ENCODE data around the gene CLDN10. TPM values are rescaled to one million over a fixed set of nuclear protein-coding genes. Genes with fewer than 3 reads are reported as not detected.

The CLDN10 gene
- total RNA-seq (2021) (0.37 TPM in 1 of 2 replicates, not detected in the other), Bru-seq, nascent RNA (percentile 2 among the genes with signal in this experiment), BruChase-seq, experiment 1, labeled RNA remaining after a 2-hour chase (percentile 2 among the genes with signal in this experiment), BruChase-seq, experiment 2, labeled RNA remaining after a 6-hour chase (percentile 0 among the genes with signal in this experiment)
- long read RNA-seq = 0 reads

GRCh38 chr13:95552539-95553441, at the start of gene CLDN10:
Gene CLDN10, plus strand, starts transcription at chr13:95552720. Its CDS starts 34 bp downstream, at chr13:95552754.
- H3K9me3 ChIP-seq (ENCODE audit: low read depth, low read length, poor library complexity, severe bottlenecking) = no peaks in the 10 kb centered on the region
- BruUV-seq (replicated peaks) = no TSS peak
- no peaks in the 10 kb centered on the region for H3K27me3 ChIP-seq (replicated peaks; ENCODE audit: insufficient read depth, low read depth, low read length, poor library complexity)
- H3K4me3 ChIP-seq (ENCODE audit: low read depth, low read length, poor library complexity, severe bottlenecking) = no peak within 1 kb of the TSS
- intact Hi-C loops (cut with micrococcal nuclease; ENCODE audit: unreplicated experiment) = no loop called here
- H3K36me3 ChIP-seq (ENCODE audit: insufficient read depth, low read length, poor library complexity, severe bottlenecking) = no peaks in the 10 kb centered on the region
- POLR2A ChIA-PET (ENCODE audit: low non-redundant PET) = no interaction called here
- CTCF ChIA-PET = no interaction called here
- H3K4me1 ChIP-seq (ENCODE audit: insufficient read depth, low read length, poor library complexity, severe bottlenecking) = no peaks in the 10 kb centered on the region
- no peak for DNase-seq (ENCODE audit: low spot score)
- TF ChIP-seq CTCF (conservative IDR thresholded peaks at IDR 0.05; ENCODE audit: low read depth, low read length) (peak; percentile 39), EZH2 (IDR thresholded peaks at IDR 0.05; ENCODE audit: borderline replicate concordance, low read depth, low read length, poor library complexity, severe bottlenecking) (no peak)
- no peak within 1 kb of the TSS for H3K27ac ChIP-seq (ENCODE audit: low read depth, low read length, poor library complexity, severe bottlenecking)

GRCh38 chr13:95503662-95504061, 48.9 kb upstream of the CLDN10 start:
- no TSS peak for BruUV-seq (replicated peaks)
- intact Hi-C loops (cut with micrococcal nuclease; ENCODE audit: unreplicated experiment) = no loop called here
- no peaks in the 10 kb centered on the region for H3K27me3 ChIP-seq (replicated peaks; ENCODE audit: insufficient read depth, low read depth, low read length, poor library complexity)
- no peak for TF ChIP-seq EZH2 (IDR thresholded peaks at IDR 0.05; ENCODE audit: borderline replicate concordance, low read depth, low read length, poor library complexity, severe bottlenecking)
- TF ChIP-seq CTCF (conservative IDR thresholded peaks at IDR 0.05; ENCODE audit: low read depth, low read length) = no peak
- ChIA-PET CTCF (no interaction called here), POLR2A (ENCODE audit: low non-redundant PET) (no interaction called here)
- no peak overlapping the region for H3K27ac ChIP-seq (ENCODE audit: low read depth, low read length, poor library complexity, severe bottlenecking)
- H3K4me3 ChIP-seq (ENCODE audit: low read depth, low read length, poor library complexity, severe bottlenecking) = no peak overlapping the region
- no peak for DNase-seq (ENCODE audit: low spot score)
- no peaks in the 10 kb centered on the region for H3K4me1 ChIP-seq (ENCODE audit: insufficient read depth, low read length, poor library complexity, severe bottlenecking)
- H3K9me3 ChIP-seq (ENCODE audit: low read depth, low read length, poor library complexity, severe bottlenecking) = no peaks in the 10 kb centered on the region
- H3K36me3 ChIP-seq (ENCODE audit: insufficient read depth, low read length, poor library complexity, severe bottlenecking) = no peaks in the 10 kb centered on the region

GRCh38 chr13:95505265-95505664, 47.3 kb upstream of the CLDN10 start:
- Histone ChIP-seq H3K9me3 (ENCODE audit: low read depth, low read length, poor library complexity, severe bottlenecking) (no peaks in the 10 kb centered on the region), H3K27ac (ENCODE audit: low read depth, low read length, poor library complexity, severe bottlenecking) (no peak overlapping the region), H3K36me3 (ENCODE audit: insufficient read depth, low read length, poor library complexity, severe bottlenecking) (no peaks in the 10 kb centered on the region), H3K4me1 (ENCODE audit: insufficient read depth, low read length, poor library complexity, severe bottlenecking) (no peaks in the 10 kb centered on the region), H3K4me3 (ENCODE audit: low read depth, low read length, poor library complexity, severe bottlenecking) (no peak overlapping the region), H3K27me3 (replicated peaks; ENCODE audit: insufficient read depth, low read depth, low read length, poor library complexity) (no peaks in the 10 kb centered on the region)
- ChIA-PET CTCF (no interaction called here), POLR2A (ENCODE audit: low non-redundant PET) (no interaction called here)
- no peak for DNase-seq (ENCODE audit: low spot score)
- BruUV-seq (replicated peaks) = no TSS peak
- intact Hi-C loops (cut with micrococcal nuclease; ENCODE audit: unreplicated experiment) = no loop called here
- TF ChIP-seq EZH2 (IDR thresholded peaks at IDR 0.05; ENCODE audit: borderline replicate concordance, low read depth, low read length, poor library complexity, severe bottlenecking) (no peak), CTCF (conservative IDR thresholded peaks at IDR 0.05; ENCODE audit: low read depth, low read length) (no peak)
